Measurements from ENCODE around the gene ZCCHC14. TPM values are rescaled to one million over a fixed set of nuclear protein-coding genes. Genes with fewer than 3 reads are reported as not detected.

ZCCHC14 gene
- total and polyA plus RNA-seq, 2 donors (not counting 1 experiment from before 2014, with no cell fraction given), result 0.70 to 4.4 TPM

DNA sequence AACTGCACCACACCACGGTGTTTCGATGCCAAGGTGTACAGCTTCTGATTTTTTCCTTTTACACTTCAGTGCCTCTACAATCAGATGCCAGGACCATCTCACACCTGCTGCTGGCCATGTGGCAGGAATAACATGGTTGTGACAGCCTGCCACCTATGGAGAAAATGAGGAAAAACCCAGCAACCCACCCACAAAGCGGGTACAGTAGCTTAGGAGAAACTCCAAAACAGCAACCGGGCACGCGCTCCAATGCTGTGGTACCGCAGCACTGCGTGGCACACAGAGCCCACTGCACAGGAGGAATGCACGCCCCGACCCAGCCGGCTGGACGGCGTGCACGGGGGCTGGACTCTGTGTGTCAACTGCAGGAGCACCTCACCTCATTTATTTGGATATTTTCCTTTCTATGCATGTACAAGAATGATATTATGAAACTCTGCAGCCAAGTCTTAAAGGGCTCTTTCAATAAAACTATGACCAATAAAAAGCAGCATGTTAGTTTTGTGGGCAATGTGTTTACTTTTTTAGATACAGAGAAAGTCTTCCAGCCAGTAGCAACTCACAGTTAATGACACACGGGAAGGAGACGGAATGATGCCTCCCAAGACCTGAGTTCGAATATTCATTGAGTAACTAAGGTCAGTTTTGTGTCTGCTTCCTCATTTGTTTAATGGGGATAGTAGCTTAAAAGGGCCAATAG, 54.8 kb downstream of the ZCCHC14 start:
- Histone ChIP-seq H3K9me3 (ENCODE audit: control extremely low read depth in 1 of 3, control insufficient read depth in 2 of 3, insufficient read depth in 1 of 3, low read length in 2 of 3) (no peaks in the 10 kb centered on the region), H3K27ac (ENCODE audit: low read length in 2 of 2) (no peak overlapping the region), H3K79me2 (ENCODE audit: control insufficient read depth, insufficient read depth, low read length) (no peaks in the 10 kb centered on the region), H3K36me3 (replicated peaks in 1 of 2; ENCODE audit: control extremely low read depth in 1 of 2, control insufficient read depth in 1 of 2, extremely low read depth in 1 of 2, insufficient read depth in 2 of 2, low read length in 1 of 2) (no peaks in the 10 kb centered on the region), H3K4me3 (ENCODE audit: control extremely low read depth in 1 of 5, extremely low read depth in 1 of 5, insufficient read depth in 1 of 5, low read depth in 2 of 5, low read length in 4 of 5) (no peak overlapping the region), H3K4me2 (replicated peaks; ENCODE audit: low read depth, low read length, poor library complexity, severe bottlenecking) (no peak overlapping the region), H4K20me1 (ENCODE audit: control insufficient read depth, insufficient read depth, low read length, poor library complexity, severe bottlenecking) (no peaks in the 10 kb centered on the region), H3K27me3 (replicated peaks in 1 of 4; ENCODE audit: control extremely low read depth in 1 of 4, control insufficient read depth in 3 of 4, insufficient read depth in 4 of 4, low read length in 3 of 4) (no peaks in the 10 kb centered on the region), H3K9ac (ENCODE audit: low read length) (no peak overlapping the region), H3K4me1 (ENCODE audit: control insufficient read depth in 2 of 2, insufficient read depth in 2 of 2, low read length in 2 of 2) (peaks cover 3% of the 10 kb centered on the region in 2 donors), H2AFZ (ENCODE audit: insufficient read depth, low read depth, low read length, poor library complexity, severe bottlenecking) (no peak overlapping the region)
- DNase-seq (no peak), ATAC-seq (ENCODE audit: low read depth) (no peak)
- Mint-ChIP-seq H3K27me3 (peaks cover 3% of the 10 kb centered on the region), H3K27ac (no peak overlapping the region), H3K4me3 (no peak overlapping the region), H3K4me1 (no peaks in the 10 kb centered on the region), H3K9me3 (ENCODE audit: insufficient read depth) (no peaks in the 10 kb centered on the region)
- TF ChIP-seq, protein P1, sequence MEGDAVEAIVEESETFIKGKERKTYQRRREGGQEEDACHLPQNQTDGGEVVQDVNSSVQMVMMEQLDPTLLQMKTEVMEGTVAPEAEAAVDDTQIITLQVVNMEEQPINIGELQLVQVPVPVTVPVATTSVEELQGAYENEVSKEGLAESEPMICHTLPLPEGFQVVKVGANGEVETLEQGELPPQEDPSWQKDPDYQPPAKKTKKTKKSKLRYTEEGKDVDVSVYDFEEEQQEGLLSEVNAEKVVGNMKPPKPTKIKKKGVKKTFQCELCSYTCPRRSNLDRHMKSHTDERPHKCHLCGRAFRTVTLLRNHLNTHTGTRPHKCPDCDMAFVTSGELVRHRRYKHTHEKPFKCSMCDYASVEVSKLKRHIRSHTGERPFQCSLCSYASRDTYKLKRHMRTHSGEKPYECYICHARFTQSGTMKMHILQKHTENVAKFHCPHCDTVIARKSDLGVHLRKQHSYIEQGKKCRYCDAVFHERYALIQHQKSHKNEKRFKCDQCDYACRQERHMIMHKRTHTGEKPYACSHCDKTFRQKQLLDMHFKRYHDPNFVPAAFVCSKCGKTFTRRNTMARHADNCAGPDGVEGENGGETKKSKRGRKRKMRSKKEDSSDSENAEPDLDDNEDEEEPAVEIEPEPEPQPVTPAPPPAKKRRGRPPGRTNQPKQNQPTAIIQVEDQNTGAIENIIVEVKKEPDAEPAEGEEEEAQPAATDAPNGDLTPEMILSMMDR (IDR thresholded peaks at IDR 0.05), result no peak
- TF ChIP-seq EZH2 (IDR thresholded peaks at IDR 0.05; ENCODE audit: borderline replicate concordance, insufficient read depth, low read depth, low read length, poor library complexity, severe bottlenecking), result no peak
- POLR2A ChIA-PET, result no interaction called here
- CTCF ChIA-PET, result no interaction called here
- WGBS (ENCODE audit: insufficient coverage), result 100% methylated on average over 13 of the region's 17 CpGs
- intact Hi-C loops (cut with micrococcal nuclease), result no loop called here

DNA sequence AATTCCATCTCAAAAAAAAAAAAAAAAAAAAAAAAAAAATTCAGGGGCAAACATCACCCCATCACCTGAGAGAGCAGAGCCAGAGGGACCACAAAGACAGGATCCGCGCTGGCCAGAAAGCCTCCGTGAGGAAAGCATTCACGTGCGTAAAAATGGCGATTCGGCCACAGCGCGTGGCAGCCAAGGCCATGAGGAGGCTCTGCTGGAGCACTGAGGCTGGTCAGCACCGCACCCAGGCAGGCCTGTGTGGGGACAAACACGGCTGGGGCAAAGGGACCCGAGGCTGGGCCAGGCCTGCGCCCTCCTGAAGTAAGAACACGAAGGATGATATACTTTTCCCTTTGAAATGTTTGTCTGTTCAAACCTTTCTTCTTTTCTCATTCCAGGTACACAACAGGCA, 55.5 kb downstream of the ZCCHC14 start:
- intact Hi-C loops (cut with micrococcal nuclease), result no loop called here
- Histone ChIP-seq H3K27ac (ENCODE audit: low read length in 2 of 2) (no peak overlapping the region), H3K4me2 (replicated peaks; ENCODE audit: low read depth, low read length, poor library complexity, severe bottlenecking) (no peak overlapping the region), H3K79me2 (ENCODE audit: control insufficient read depth, insufficient read depth, low read length) (no peaks in the 10 kb centered on the region), H3K9me3 (ENCODE audit: control extremely low read depth in 1 of 3, control insufficient read depth in 2 of 3, insufficient read depth in 1 of 3, low read length in 2 of 3) (no peaks in the 10 kb centered on the region), H2AFZ (ENCODE audit: insufficient read depth, low read depth, low read length, poor library complexity, severe bottlenecking) (no peak overlapping the region), H3K27me3 (replicated peaks in 1 of 4; ENCODE audit: control extremely low read depth in 1 of 4, control insufficient read depth in 3 of 4, insufficient read depth in 4 of 4, low read length in 3 of 4) (no peaks in the 10 kb centered on the region), H3K36me3 (replicated peaks in 1 of 2; ENCODE audit: control extremely low read depth in 1 of 2, control insufficient read depth in 1 of 2, extremely low read depth in 1 of 2, insufficient read depth in 2 of 2, low read length in 1 of 2) (no peaks in the 10 kb centered on the region), H4K20me1 (ENCODE audit: control insufficient read depth, insufficient read depth, low read length, poor library complexity, severe bottlenecking) (no peaks in the 10 kb centered on the region), H3K4me3 (ENCODE audit: control extremely low read depth in 1 of 5, extremely low read depth in 1 of 5, insufficient read depth in 1 of 5, low read depth in 2 of 5, low read length in 4 of 5) (no peak overlapping the region), H3K9ac (ENCODE audit: low read length) (no peak overlapping the region), H3K4me1 (ENCODE audit: control insufficient read depth in 2 of 2, insufficient read depth in 2 of 2, low read length in 2 of 2) (peaks cover 3% of the 10 kb centered on the region in 2 donors)
- WGBS (ENCODE audit: insufficient coverage), result 96% methylated on average over 13 of the region's 14 CpGs
- H3K9me3 Mint-ChIP-seq (ENCODE audit: insufficient read depth), result no peaks in the 10 kb centered on the region
- ChIA-PET CTCF (no interaction called here), POLR2A (no interaction called here)
- DNase-seq (no peak), ATAC-seq (ENCODE audit: low read depth) (no peak)
- H3K27ac Mint-ChIP-seq, result no peak overlapping the region
- H3K4me1 Mint-ChIP-seq, result no peaks in the 10 kb centered on the region
- peaks cover 3% of the 10 kb centered on the region for H3K27me3 Mint-ChIP-seq
- H3K4me3 Mint-ChIP-seq, result no peak overlapping the region
- TF ChIP-seq, protein P1 (IDR thresholded peaks at IDR 0.05), result no peak
- no peak for TF ChIP-seq EZH2 (IDR thresholded peaks at IDR 0.05; ENCODE audit: borderline replicate concordance, insufficient read depth, low read depth, low read length, poor library complexity, severe bottlenecking)

Measured in B cell (primary cell).